ENCODE results near the gene CTTNBP2.

The CTTNBP2 gene

DNA sequence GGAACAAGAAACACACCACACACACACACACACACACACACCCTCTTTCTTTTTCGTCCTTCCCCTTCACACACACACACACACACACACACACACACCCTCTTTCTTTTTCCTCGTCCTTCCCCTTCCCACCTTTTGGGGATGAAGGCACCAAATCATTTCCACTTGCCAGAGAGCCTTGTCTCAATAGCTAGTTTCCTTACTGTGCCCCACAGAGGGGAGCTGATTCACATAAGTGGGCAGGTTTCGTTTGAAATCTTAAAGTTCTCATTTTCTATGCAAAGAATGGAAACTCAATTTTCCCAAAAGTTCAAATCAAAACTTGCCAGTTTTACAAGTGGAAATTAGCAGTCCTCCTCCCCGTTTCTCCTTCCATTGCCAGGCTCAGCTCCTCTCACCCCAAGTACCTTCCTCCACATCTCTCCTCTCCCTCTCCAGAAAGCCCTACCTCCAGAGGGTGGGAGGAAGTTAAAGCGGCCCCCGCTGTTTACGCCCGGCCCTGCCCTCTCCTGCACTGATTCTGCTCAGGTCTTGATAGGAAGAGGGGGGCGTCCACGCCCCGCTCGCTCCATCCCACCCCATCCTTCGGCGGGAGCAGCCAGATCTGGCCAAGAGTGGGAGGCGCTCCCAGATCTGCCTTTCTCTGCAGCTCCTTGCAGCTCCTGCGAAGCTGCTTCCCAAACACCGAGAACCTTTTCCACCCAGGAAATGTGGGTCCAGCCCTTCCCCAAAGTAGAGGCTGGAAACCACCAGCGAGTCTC, 1.3 kb downstream of the CTTNBP2 start:
- DNase-seq = no peak

GRCh38 chr7:117871401-117871777, 1.9 kb downstream of the CTTNBP2 start:
- DNase-seq = no peak

GRCh38 chr7:117870448-117871130, 2.7 kb downstream of the CTTNBP2 start:
- no peak for DNase-seq

GRCh38 chr7:117869374-117869773, 3.9 kb downstream of the CTTNBP2 start:
- DNase-seq = no peak

GRCh38 chr7:117863618-117864017, 9.6 kb downstream of the CTTNBP2 start:
- no peak for DNase-seq

DNA sequence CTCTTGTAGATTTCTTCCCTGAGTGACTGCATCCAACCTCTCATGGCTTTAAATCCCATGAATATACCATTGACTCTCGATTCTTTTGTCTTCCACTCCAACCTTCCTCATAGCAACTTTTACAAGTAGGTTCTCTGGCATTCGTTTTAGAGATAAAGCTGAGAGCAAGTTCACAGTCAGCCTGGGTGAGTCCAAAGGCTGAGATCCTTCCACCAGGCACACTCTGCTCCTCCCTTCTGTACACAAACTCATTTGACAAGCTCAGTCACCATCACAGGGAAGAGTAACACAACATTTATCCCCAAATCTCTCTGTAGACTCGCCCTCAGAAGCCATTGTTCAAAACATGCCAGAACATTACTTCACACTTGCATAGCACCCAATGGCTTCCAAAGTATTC, 10.9 kb downstream of the CTTNBP2 start:
- no peak for DNase-seq

GRCh38 chr7:117859246-117859812, 13.9 kb downstream of the CTTNBP2 start:
- DNase-seq = no peak

GRCh38 chr7:117858712-117859111, 14.5 kb downstream of the CTTNBP2 start:
- no peak for DNase-seq

- no peak for DNase-seq
Observed at GRCh38 chr7:117857718-117858117, 15.5 kb downstream of the CTTNBP2 start.

- DNase-seq = no peak
Observed at GRCh38 chr7:117856196-117856595, 17.0 kb downstream of the CTTNBP2 start.

- DNase-seq = no peak
Observed at GRCh38 chr7:117854186-117854585, 19.1 kb downstream of the CTTNBP2 start.

DNA sequence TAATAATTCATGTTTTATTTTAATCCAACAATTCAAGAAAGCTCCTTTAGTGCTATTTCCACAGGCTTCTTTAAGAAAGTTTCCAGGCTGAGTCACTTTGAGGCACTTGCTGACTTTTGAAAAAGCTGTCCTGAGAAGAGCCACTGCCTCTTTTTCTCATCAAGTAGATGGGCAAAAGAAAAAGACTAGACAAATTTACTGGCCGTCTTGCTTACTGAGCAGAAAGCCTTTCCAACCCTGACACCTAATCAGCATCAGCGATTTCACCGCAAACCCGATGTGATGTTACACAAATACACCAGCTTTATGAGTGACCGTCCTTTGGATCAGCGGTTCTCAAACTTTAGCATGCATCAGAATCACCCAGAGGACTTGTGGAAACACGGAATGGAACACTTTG, 24.3 kb downstream of the CTTNBP2 start:
- no peak for DNase-seq

- no peak for DNase-seq
Observed at GRCh38 chr7:117844678-117845077, 28.6 kb downstream of the CTTNBP2 start.

DNA sequence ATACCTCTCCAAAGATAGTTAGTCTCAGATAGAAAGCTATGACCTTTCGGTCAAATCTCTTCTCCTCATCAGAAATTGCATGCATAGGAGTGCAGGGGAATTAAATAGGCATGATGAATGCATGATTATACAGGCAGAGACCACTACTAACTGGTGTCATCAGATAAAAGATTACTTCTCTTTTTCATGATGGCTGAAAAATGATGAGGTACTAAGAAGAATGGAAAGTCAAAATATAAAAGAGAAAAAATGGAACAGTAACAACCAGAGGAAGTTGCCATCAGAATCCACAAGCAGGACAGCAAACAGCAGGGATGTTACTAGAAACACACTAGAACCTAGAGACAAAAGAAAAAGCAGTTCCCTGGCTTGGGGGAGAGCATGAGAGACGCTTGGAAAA, 31.6 kb downstream of the CTTNBP2 start:
- no peak for DNase-seq

DNA sequence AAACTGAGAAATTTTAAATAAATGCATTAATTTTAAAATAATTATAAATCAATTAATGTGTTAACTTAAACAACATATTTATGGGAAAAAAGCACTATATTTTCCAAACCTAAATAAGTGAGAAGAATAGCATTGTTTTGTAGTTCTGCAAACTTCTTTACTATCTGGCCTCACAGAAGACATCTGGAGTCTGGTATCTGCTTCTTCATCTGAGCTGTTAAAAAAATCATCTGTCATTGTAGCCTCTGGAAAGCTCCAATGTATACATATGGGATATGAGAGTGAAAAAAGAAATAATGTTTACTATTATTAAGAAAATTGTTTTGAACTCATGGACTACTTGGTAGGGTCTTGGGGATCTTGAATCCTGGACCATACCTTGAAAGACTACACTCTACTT, 32.2 kb downstream of the CTTNBP2 start:
- no peak for DNase-seq

DNA sequence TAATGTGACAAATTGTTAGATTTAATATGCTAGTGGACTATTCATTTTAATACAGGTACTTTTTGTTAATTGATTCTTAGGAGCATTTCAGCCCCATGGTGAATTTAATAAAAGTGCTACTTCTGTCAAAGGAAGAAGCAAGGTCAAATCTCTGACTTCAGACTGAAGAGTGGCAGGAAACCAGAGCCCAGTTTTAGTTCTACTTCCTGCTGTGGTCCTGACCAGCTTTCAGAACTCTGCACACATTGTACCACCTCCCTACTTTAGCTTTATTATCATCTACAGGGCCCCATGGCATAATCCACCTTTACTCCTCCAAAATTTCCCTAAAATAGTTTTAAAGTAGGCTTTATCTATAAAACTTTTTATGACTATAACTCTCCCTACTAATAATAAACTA, 33.7 kb downstream of the CTTNBP2 start:
- DNase-seq = no peak

GRCh38 chr7:117837841-117838240, 35.4 kb downstream of the CTTNBP2 start:
- DNase-seq = no peak

DNA sequence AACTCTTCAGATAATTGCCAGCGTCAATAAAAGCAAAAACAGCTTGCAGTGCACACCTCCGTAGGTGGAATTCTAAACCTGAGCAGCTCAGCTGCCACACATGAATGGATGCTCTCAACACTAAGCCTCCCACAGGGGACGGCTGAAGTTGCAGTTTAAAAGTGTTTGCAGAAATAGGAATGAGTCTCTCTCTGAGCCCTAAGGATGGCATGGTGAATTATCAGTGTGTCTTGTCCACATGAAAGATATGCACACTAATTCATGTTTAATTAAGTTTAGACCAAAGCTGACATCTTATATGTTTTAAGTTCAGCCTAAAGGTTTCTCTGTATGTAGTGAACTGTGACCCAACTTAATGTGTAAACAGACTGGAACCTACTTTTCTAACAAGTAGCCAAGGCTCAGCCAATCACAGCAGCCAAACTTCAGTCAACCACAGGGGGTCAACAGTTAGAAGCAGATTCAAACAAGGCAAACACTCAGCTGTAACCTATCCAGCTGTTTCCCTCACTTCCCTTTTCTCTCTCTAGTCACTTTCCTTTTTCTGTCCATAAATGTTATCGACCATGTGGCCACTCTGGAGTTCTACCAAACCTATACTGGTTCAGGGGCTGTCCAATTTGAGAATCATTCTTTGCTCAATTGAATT, 38.1 kb downstream of the CTTNBP2 start:
- DNase-seq = no peak

- no peak for DNase-seq
Observed at GRCh38 chr7:117830422-117830954, 42.8 kb downstream of the CTTNBP2 start.

DNA sequence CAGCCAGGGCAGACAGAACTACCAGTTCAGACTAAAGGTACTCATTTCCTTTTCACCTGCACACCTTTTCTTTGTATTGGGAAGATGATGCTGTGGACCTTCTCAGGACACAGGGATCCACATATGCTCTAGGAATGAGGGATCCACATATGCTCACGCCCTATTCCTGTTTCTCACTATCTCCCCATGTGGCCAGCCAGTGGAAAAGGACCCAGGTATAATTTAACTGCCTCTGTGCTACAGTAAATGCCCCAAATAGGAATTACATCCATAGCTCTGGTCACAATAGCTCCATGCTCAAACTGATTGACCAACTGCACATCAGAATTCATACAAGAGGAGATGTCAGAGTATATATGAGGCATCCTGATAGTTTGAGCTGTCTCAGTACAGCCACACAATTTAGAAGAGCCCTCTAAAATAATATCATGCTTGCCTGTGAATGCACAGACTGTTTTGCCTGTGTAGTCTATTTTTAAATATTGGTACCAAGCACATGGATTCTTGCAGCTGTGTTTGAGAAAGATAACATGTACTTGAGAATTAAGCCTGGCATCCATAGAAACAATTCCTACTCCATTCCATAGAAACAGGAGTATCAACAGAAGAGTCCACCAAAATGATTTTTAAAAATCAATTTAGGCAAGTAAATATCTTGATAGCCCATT, 43.7 kb downstream of the CTTNBP2 start:
- no peak for DNase-seq

- no peak for DNase-seq
Observed at GRCh38 chr7:117828825-117829224, 44.4 kb downstream of the CTTNBP2 start.

DNA sequence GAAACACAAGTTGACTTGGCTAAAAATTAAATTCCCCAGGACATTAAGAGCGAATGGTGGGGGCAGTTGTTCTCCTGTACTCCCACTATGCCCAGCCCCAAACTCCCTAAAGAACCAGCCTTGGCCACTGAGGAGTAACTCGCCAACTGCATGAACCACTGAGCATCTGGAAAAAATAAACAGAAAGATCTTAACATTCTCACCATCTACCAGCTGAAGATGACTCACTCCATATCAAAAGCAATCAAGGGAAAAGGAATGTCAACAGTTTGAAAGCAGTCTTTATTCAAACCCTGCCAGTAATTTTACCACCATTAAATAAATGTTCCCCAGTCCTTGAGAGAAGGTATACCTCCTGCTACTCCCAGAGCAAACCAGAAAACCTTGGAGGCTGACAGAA, 45.4 kb downstream of the CTTNBP2 start:
- DNase-seq = no peak

DNA sequence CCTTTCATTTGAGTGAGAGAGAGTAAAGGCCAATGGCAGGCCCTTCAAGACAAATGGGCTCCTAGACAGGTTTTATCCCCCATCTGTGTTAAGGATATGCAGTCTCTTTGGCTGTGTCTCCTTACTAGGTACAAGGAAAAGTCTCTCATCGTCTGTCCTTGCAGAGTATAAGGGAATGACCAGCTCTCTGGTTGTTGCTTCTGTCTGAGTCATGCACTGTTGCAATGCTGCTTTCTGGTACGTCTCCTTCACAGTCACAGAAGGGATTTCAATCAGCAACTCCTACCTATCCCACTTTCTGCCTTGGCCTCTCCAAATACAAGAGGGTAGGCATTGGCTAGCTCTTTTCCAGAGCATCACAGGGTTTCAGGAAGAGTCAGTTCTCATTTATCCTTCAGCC, 48.1 kb downstream of the CTTNBP2 start:
- no peak for DNase-seq
